HCT116 (cell line): ENCODE measurements around the gene ACAP2. TPM values are rescaled to one million over a fixed set of nuclear protein-coding genes. Genes with fewer than 3 reads are reported as not detected.

Experiments used
- ATAC-seq: fragments of 200-7000 bp; cut with Tn5 transposase; 2 replicates; pipeline ENCODE4 v1.9.1; 2020; ENCODE audit warnings: mild to moderate bottlenecking, moderate library complexity
- BruUV-seq: library from RNA; stranded (reverse); fragments of 400-500 nt; replicated peaks from 2 replicates; lab custom pipeline; 2021; lab: Mats Ljungman, UMichigan
- CTCF ChIA-PET: fragments of 300-600 bp; sonication (Branson Sonifier 250); formaldehyde crosslinking; loops from one replicate; lab custom pipeline; 2021; ENCODE audit warnings: antibody characterized with exemption; lab: Charles Lee
- POLR2A ChIA-PET: fragments of 300-600, 350-600 bp; sonication (Branson Sonifier 250); formaldehyde crosslinking; loops from one replicate; lab custom pipeline; 2021; ENCODE audit warnings: antibody characterized with exemption; lab: Charles Lee
- RAD21 ChIA-PET, 2 experiments: fragments of 300-600 bp; sonication (Branson Sonifier 250); formaldehyde crosslinking; loops; one replicate each; lab custom pipeline; 2023; ENCODE audit warnings: low total read pairs in 2 of 2; ENCODE audit not compliant: uncharacterized antibody in 2 of 2, unreplicated experiment in 2 of 2, low non-redundant PET in 1 of 2; lab: Charles Lee
- DNase-seq: peaks from one replicate; pipeline ENCODE4 v3.0.0-alpha.2; 2010; ENCODE audit warnings: low read depth, low spot score
- H2AFZ ChIP-seq: fragments of 200-600 bp; shearing (Covaris generic), sonication (generic); 2 replicates; pipeline ENCODE4 v1.6.1; 2017; ENCODE audit warnings: low read depth, mixed run types, mixed read lengths, antibody characterized with exemption, low read length; ENCODE audit not compliant: poor library complexity, severe bottlenecking
- H3K27ac ChIP-seq: 2 replicates; pipeline ENCODE4 v1.5.1; 2012; ENCODE audit warnings: low read depth, low read length
- H3K27me3 ChIP-seq: fragments of 200-600 bp; sonication (generic); 2 replicates; pipeline ENCODE4 v1.6.1; 2016; ENCODE audit warnings: mixed run types, low read length, mixed read lengths; ENCODE audit not compliant: insufficient read depth
- H3K36me3 ChIP-seq, 2 experiments: fragments of 200-500 bp in 1 of 2; fragments of 200-600 bp in 1 of 2; sonication (Bioruptor generic) in 1 of 2; sonication (generic) in 1 of 2; 2 replicates each; pipeline versions ENCODE4 v1.5.1 to v1.6.1; 2014 to 2016; ENCODE audit warnings: low read length in 2 of 2, inconsistent platforms in 1 of 2, mixed read lengths in 1 of 2, mixed run types in 1 of 2; ENCODE audit not compliant: insufficient read depth in 2 of 2, control insufficient read depth in 1 of 2
- H3K4me1 ChIP-seq, 2 experiments: fragments of 200-600 bp in 1 of 2; sonication (generic) in 1 of 2; 2 replicates each; pipeline versions ENCODE4 v1.5.1 to v1.6.1; 2012 to 2017; ENCODE audit warnings: low read length in 2 of 2, inconsistent platforms in 1 of 2, mild to moderate bottlenecking in 1 of 2, mixed read lengths in 1 of 2, mixed run types in 1 of 2, moderate library complexity in 1 of 2; ENCODE audit not compliant: insufficient read depth in 2 of 2, control insufficient read depth in 1 of 2
- H3K4me2 ChIP-seq: fragments of 200-600 bp; sonication (generic); 2 replicates; pipeline ENCODE4 v1.6.1; 2017; ENCODE audit warnings: mixed run types, low read length, mixed read lengths
- H3K4me3 ChIP-seq, 2 experiments: fragments of 200-600 bp in 1 of 2; sonication (generic) in 1 of 2; replicated peaks in 1 of 2; 2 replicates each; pipeline ENCODE4 v1.5.1; 2011 to 2016; ENCODE audit warnings: low read length in 2 of 2, control low read depth in 1 of 2, low read depth in 1 of 2, mild to moderate bottlenecking in 1 of 2, mixed read lengths in 1 of 2, mixed run types in 1 of 2
- H3K79me2 ChIP-seq: fragments of 200-600 bp; sonication (generic); 2 replicates; pipeline ENCODE4 v1.6.1; 2017; ENCODE audit warnings: mild to moderate bottlenecking, mixed run types, low read length, moderate library complexity, mixed read lengths; ENCODE audit not compliant: insufficient read depth
- H3K9ac ChIP-seq: fragments of 200-600 bp; sonication (generic); 2 replicates; pipeline ENCODE4 v1.6.1; 2016; ENCODE audit warnings: low read length, mixed read lengths
- H3K9me2 ChIP-seq: fragments of 200-600 bp; sonication (generic), shearing (Covaris generic); 2 replicates; pipeline ENCODE4 v1.6.1; 2017; ENCODE audit warnings: mixed run types, mild to moderate bottlenecking, moderate library complexity; ENCODE audit not compliant: insufficient read depth
- H3K9me3 ChIP-seq, 2 experiments: fragments of 200-500 bp in 1 of 2; fragments of 200-600 bp in 1 of 2; sonication (Bioruptor generic) in 1 of 2; sonication (generic) in 1 of 2; 2 replicates each; pipeline ENCODE4 v1.6.1; 2014 to 2017; ENCODE audit warnings: low read length in 2 of 2, mixed read lengths in 2 of 2, inconsistent platforms in 1 of 2, low read depth in 1 of 2, mild to moderate bottlenecking in 1 of 2, mixed run types in 1 of 2, moderate library complexity in 1 of 2; ENCODE audit not compliant: control insufficient read depth in 1 of 2, insufficient read depth in 1 of 2
- H4K20me1 ChIP-seq: fragments of 200-600 bp; sonication (generic), shearing (Covaris generic); 2 replicates; pipeline ENCODE4 v1.6.1; 2017; ENCODE audit warnings: mixed run types, mild to moderate bottlenecking, moderate library complexity; ENCODE audit not compliant: insufficient read depth
- CBX3 ChIP-seq: IDR thresholded peaks from 2 replicates; pipeline ENCODE4 v1.6.1; 2012; ENCODE audit warnings: low read depth
- CTCF ChIP-seq, 3 experiments: fragments of 200-600 bp in 1 of 3; sonication (generic) in 1 of 3; IDR thresholded peaks in 2 of 3; conservative IDR thresholded peaks in 1 of 3; 2 replicates each; pipeline ENCODE4 v1.5.1; 2012 to 2017; ENCODE audit warnings: low read depth in 2 of 3, low read length in 2 of 3, antibody characterized with exemption in 1 of 3, borderline replicate concordance in 1 of 3, control low read depth in 1 of 3, mild to moderate bottlenecking in 1 of 3, mixed read lengths in 1 of 3, mixed run types in 1 of 3, moderate library complexity in 1 of 3; ENCODE audit not compliant: insufficient read depth in 1 of 3
- EGR1 ChIP-seq: IDR thresholded peaks from 2 replicates; pipeline ENCODE4 v1.6.1; 2012; ENCODE audit warnings: low read depth
- ELF1 ChIP-seq: IDR thresholded peaks from 2 replicates; pipeline ENCODE4 v1.6.1; 2012; ENCODE audit warnings: low read depth, borderline replicate concordance
- JUND ChIP-seq: IDR thresholded peaks from 2 replicates; pipeline ENCODE4 v1.6.1; 2012
- REST ChIP-seq: IDR thresholded peaks from 2 replicates; pipeline ENCODE4 v1.6.1; 2012; ENCODE audit warnings: low read depth
- SP1 ChIP-seq: IDR thresholded peaks from 2 replicates; pipeline ENCODE4 v1.6.1; 2012; ENCODE audit warnings: low read depth
- TCF7L2 ChIP-seq: IDR thresholded peaks from 2 replicates; pipeline ENCODE4 v1.7.0; 2011; ENCODE audit warnings: borderline replicate concordance, inconsistent platforms; ENCODE audit not compliant: insufficient read depth, insufficient read length; ENCODE audit errors: extremely low read depth
- YY1 ChIP-seq: IDR thresholded peaks from 2 replicates; pipeline ENCODE4 v1.6.1; 2011; ENCODE audit warnings: low read length, low read depth, moderate library complexity, mild to moderate bottlenecking; ENCODE audit not compliant: insufficient replicate concordance; ENCODE audit errors: extremely low read depth
- ZBTB33 ChIP-seq: IDR thresholded peaks from 2 replicates; pipeline ENCODE4 v1.6.1; 2011; ENCODE audit warnings: mild to moderate bottlenecking, low read length, moderate library complexity; ENCODE audit not compliant: insufficient replicate concordance; ENCODE audit errors: extremely low read depth
- ZFX ChIP-seq: fragments of 450-650 bp; IDR thresholded peaks from 2 replicates; pipeline ENCODE4 v1.6.1; 2017
- ZNF274 ChIP-seq: fragments of 200-500 bp; sonication (Bioruptor generic); IDR thresholded peaks from 2 replicates; pipeline ENCODE4 v1.6.1; 2014; ENCODE audit warnings: mild to moderate bottlenecking, low read depth, low read length, inconsistent platforms
- intact Hi-C: fragments of 100-400 bp; cut with micrococcal nuclease; formaldehyde crosslinking; loops from 2 replicates; pipeline ENCODE4 v1.10.0; 2022
- total RNA-seq: library from RNA; stranded (reverse); gene quantifications from one replicate; pipeline ENCODE4 v1.2.1, GENCODE V29; 2021; ENCODE audit not compliant: unreplicated experiment

ACAP2 gene
- total RNA-seq, 1 experiment from 2014 or later, result 43.0 TPM

- intact Hi-C loops, result loop anchor here (5.0 kb wide), 1 partner anchor 168 kb away; the partner anchor contains the start of gene XXYLT1
- TF ChIP-seq SP1 (no peak), CBX3 (no peak), ZNF274 (no peak), EGR1 (no peak), ELF1 (no peak), REST (no peak), JUND (no peak), TCF7L2 (no peak), YY1 (no peak), CTCF (IDR thresholded peaks at IDR 0.05 in 2 of 3, conservative IDR thresholded peaks at IDR 0.05 in 1 of 3; ENCODE audit: borderline replicate concordance in 1 of 3, insufficient read depth in 1 of 3, low read depth in 2 of 3, low read length in 2 of 3) (no peak), ZBTB33 (no peak), ZFX (no peak)
Measured at GRCh38 chr3:195440379-195440778, 2.4 kb downstream of the ACAP2 start.

More at GRCh38 chr3:195440379-195440778, 2.4 kb downstream of the ACAP2 start:
- H3K79me2 ChIP-seq, result peaks cover 65% of the 10 kb centered on the region
- CTCF ChIA-PET, result interaction anchor here (1.8 kb wide), 1 partner anchor 170 kb away, joined by 5 read pairs; the partner anchor contains the start of gene XXYLT1
- RAD21 ChIA-PET, result no interaction called here
- POLR2A ChIA-PET, result interaction anchor here (1.0 to 2.0 kb wide), 3 partner anchors 10 to 103 kb away, joined by 3 to 7 read pairs (median 3); partner anchors contain the start of gene PPP1R2
- H2AFZ ChIP-seq, result no peak overlapping the region
- no peaks in the 10 kb centered on the region for H3K36me3 ChIP-seq
- peaks cover 24 to 36% of the 10 kb centered on the region in 2 experiments for H3K4me1 ChIP-seq
- H3K27ac ChIP-seq, result no peak overlapping the region
- no peak for ATAC-seq
- H3K27me3 ChIP-seq, result no peaks in the 10 kb centered on the region
- no peak overlapping the region for H3K4me3 ChIP-seq
- H4K20me1 ChIP-seq, result no peaks in the 10 kb centered on the region
- no peaks in the 10 kb centered on the region for H3K9me3 ChIP-seq
- no peak for DNase-seq
- no peak overlapping the region for H3K9ac ChIP-seq
- no peaks in the 10 kb centered on the region for H3K9me2 ChIP-seq
- no TSS peak for BruUV-seq
- no peak overlapping the region; the same call in 1 of the 2 replicates for H3K4me2 ChIP-seq
